NCI-H146 treated with DMSO at 0.1 percent for 48 hours (cell line): ENCODE measurements around the gene LRPPRC.

Experiments
- DNase-seq: peaks from one replicate; lab custom pipeline; 2025; ENCODE audit not compliant: unreplicated experiment; lab: John Stamatoyannopoulos, UW

LRPPRC gene

GRCh38 chr2:43980902-43981301, 14.9 kb downstream of the LRPPRC start:
- no peak for DNase-seq

GRCh38 chr2:43977677-43978375, 18.0 kb downstream of the LRPPRC start:
- no peak for DNase-seq

DNA sequence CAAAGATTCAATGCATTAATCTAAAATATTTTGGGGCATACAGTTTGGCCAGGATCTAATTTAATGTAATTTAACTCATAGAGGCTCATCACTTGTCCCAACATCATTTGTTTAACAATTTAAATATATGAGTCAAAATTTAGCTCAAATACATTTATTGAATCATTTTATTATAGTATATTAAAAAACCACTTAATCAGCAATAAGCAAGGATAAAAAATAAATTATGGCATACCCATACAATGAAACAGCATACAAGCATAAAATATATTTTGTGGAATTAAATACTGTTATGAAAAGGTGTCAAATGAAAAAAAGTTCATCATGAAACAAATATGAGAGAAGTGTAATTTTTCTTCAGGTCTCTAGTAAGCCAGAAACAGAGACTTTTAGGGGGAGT, 34.9 kb downstream of the LRPPRC start:
- DNase-seq: no peak

- no peak for DNase-seq
Measured at GRCh38 chr2:43958397-43959275, 37.2 kb downstream of the LRPPRC start.

DNA sequence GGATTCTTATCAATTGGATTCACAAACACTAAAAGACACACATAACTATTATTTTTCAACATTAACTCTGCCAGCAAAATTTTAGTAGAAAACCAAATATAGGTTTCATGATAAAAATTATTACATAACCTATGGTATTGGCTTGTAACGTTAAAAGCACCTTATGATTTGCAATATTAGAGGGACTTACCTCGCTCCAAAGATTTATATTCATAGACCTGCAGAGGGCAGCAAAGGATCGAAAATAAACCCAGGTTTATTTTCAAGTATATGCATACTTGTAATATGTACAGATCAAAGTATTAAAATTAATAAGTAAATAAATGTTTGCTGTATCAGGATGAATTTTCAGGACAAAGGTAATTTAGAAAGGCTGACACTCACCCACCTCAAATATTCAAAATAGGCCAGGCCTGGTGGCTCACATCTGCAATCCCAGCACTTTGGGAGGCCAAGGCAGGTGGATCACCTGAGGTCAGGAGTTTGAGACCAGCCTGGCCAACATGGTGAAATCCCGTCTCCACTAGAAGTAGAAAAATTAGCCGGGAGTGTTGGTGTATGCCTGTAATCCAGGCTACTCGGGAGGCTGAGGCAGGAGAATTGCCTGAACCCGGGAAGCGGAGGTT, 45.3 kb downstream of the LRPPRC start:
- peak; percentile 25 for DNase-seq

DNA sequence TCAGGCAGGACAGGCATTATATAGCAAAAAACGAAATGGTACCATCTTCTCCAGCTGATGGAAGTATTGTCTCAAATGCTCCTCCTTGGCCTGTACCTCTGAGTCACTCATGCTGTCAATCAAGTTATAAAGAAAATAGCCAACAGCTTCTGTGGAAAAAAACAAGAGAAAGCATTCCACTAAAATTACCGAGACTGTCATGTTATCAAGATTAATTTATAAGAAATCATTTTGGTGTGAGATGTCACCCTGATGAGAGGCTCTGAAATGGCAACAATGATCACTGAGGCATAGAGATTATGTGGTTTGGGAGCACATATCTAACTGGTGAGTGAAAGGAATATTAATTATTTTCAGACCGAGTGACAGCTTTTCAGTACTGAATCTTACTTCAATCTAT, 47.4 kb downstream of the LRPPRC start:
- DNase-seq: no peak

DNA sequence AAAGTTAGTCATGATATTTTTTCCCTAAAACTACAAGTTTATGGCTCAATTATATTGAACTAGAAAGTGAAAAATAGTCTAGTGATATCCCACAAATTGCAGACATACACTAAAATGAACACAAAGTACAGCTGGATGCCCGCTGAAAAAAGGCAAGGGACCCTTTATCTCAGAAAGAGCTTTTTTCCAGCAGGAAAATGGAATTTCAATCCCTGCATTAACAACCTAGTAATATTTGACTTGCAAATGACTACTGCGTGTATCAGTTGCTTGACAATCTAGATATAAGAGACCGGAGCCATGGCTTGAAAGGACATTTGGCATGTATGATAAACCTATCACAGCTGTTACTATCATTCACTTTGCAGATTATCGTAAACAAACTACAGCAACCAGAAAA, 49.1 kb downstream of the LRPPRC start:
- DNase-seq: no peak

DNA sequence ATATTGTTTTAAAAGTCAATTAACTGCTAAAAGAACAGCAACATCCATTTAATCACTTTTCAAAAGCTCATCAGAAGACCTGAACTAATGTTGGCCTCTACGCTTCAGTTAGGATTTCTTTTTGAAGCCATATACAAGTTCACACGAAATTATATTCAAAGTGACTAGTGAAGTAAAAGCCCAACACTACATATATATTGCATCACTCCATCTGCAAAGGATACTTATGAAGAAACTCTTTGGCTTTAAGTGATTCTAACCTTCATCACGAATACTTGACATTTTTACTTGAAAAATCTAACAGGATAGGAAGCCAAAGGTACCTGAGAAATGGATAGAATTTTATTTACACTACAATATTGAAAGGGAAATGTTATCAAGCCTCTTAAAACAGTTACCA, 50.4 kb downstream of the LRPPRC start:
- no peak for DNase-seq

DNA sequence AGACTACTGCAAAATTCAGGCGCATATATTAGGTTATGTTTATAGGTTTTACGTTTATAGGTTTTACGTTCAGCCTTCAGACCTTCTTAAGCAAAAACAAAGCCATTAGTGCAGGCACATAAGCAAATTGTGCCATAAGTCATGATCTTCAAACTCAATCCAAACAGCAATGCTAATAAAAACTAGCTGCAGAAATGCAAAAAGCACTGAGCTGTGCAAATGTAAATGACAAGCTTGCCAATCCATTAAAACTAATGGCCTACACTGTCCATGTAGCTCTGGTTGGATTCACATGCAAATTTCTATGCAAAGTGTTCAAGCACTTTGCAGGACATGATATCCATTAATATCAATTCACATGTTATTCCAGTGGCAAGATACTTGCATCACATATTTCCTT, 50.9 kb downstream of the LRPPRC start:
- DNase-seq: no peak

GRCh38 chr2:43943809-43944452, 51.9 kb downstream of the LRPPRC start:
- peak; percentile 100 for DNase-seq

- peak; percentile 97 for DNase-seq
Measured at GRCh38 chr2:43943323-43943722, 52.5 kb downstream of the LRPPRC start.

GRCh38 chr2:43942881-43943280, 52.9 kb downstream of the LRPPRC start:
- DNase-seq: no peak

DNA sequence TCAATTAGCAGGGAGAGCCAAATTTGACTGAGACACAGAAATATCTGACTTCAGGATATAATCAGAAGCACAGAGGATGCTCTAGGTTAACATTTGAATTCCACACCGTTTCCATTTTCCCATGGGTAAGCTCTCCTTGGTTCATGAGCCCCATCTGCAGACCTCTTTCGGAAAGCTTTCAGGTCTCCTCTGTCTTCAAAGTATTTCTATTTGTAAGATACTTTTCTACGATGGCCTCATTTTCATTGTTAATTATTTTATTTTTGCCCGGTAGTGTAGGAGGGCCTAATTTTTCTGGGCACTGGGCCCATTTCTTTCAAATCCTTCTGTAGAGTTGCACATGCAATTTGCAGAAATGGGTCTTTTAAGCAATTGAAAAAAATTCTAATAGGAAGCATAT, 53.8 kb downstream of the LRPPRC start:
- DNase-seq: peak; percentile 57

- peak; percentile 43 for DNase-seq
Measured at GRCh38 chr2:43941359-43941758, 54.4 kb downstream of the LRPPRC start.

DNA sequence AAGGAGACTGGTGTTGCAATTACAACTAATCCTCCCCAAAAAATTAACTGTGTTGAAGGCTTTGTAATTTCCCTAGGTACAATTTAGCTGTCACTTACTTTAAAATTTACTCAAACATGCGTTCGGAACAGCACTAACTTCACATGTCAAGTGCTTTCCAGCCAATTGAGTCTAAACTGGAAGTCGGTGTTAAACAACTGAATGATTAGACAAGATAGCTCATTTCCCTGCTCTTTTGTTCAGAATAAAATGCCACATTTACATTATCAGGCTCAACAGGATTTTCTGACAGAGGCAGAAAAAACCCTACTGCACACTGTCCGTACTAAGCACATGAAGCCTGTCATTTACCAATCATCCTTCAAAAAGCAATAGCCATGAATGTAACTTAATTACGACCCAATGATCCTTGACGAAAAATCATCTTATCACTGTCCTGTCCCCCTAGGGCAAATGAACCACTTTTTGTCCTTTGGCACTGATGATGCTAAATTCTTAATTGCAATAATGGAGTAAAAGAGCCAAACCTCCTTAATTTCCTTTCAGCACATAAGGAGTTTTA, 56.0 kb downstream of the LRPPRC start:
- DNase-seq: peak; percentile 99

GRCh38 chr2:43937269-43937820, 58.4 kb downstream of the LRPPRC start:
- DNase-seq: peak; percentile 11

DNA sequence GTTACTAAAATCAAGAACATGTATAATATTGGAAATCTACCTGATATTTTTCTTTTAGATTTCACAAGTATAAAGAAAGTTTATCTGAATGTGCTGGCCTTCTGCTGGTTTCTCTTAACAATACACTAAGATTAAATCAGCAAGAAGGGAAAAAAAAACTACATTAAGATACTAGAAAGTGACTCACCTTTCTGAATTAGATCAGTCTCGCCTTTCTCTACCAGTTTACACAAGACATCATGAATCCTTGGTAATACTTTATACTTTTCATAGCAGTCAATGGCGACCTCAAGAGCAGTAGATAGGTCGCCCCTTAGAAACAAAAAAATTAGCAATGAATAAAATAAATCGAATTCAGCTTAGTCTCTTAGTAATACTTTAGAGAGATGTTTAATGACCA, 61.2 kb downstream of the LRPPRC start:
- DNase-seq: no peak

- DNase-seq: no peak
Measured at GRCh38 chr2:43931293-43931692, 64.5 kb downstream of the LRPPRC start.

- DNase-seq: no peak
Measured at GRCh38 chr2:43927442-43927841, 68.3 kb downstream of the LRPPRC start.

DNA sequence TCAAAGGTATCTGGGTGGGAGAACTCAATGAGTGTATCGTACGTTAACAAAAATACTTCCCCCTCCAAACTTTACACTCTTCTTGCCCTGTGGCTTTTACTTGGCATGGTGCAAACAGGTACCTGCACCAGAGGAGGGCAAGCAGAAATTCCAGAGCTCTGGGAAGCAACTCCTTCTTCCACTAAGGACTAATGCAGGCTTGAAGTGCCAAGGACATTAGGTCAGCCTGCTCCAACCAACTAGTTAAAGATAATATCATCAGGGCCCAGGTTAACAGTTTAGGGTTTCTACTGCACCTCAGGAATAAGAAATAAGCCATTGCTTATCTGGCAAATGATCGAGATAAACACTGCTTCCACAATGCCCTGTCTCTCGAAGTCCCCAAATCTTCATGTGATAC, 70.4 kb downstream of the LRPPRC start:
- no peak for DNase-seq

DNA sequence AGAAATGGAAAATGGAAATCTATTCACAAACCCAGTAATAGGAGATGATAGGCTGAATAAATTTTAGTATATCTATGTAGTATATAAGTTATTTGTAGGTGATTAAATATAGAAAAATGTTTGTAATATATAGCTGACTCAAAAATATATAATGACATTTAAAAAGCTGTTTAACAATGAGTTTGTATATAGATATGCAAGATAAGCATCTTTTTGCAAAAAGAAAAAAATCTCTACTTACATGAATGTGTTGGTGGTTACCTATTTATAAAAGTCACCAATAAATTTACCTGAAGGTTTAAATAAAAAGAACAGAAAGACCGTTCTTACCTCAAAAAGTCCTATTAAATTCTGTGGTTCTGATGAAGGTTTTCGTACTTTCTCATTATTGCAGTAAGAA, 71.3 kb downstream of the LRPPRC start:
- DNase-seq: no peak
